ENCODE data around the gene SLFN14.

GRCh38 chr17:35523296-35523695, 37.3 kb downstream of the SLFN14 start:
- TF ChIP-seq CTCF (IDR thresholded peaks at IDR 0.05) (no peak), TCF7L2 (IDR thresholded peaks at IDR 0.05; ENCODE audit: low read depth, low read length) (no peak)

All from Panc1 (cell line).